Natural killer cell (primary cell): ENCODE data around the gene SLC25A21. TPM values are rescaled to one million over a fixed set of nuclear protein-coding genes. Genes with fewer than 3 reads are reported as not detected.

Experiments
- ATAC-seq, 3 donors: fragments of 150-1000 bp in 2 of 3; fragments of 200-7000 bp in 1 of 3; cut with Tn5 transposase; 1 replicate in 1 of 3; 2 replicates in 2 of 3; pipeline ENCODE4 v1.10.0; 2021; ENCODE audit warnings: mild to moderate bottlenecking in 2 of 3, moderate library complexity in 2 of 3
- DNase-seq, 2 donors: peaks; one replicate each; pipeline versions ENCODE4 v3.0.0 to v3.0.0-alpha.2; 2013 to 2021; ENCODE audit warnings: mixed read lengths in 1 of 2
- H3K27ac ChIP-seq: one replicate; pipeline ENCODE4 v1.5.1; 2013; ENCODE audit warnings: mild to moderate bottlenecking, low read length
- H3K27me3 ChIP-seq: one replicate; pipeline ENCODE4 v1.6.1; 2013; ENCODE audit warnings: low read length; ENCODE audit not compliant: control insufficient read depth, insufficient read depth
- H3K36me3 ChIP-seq: one replicate; pipeline ENCODE4 v1.6.1; 2013; ENCODE audit warnings: low read length; ENCODE audit not compliant: control insufficient read depth, insufficient read depth
- H3K4me1 ChIP-seq: one replicate; pipeline ENCODE4 v1.6.1; 2013; ENCODE audit warnings: low read length; ENCODE audit not compliant: control insufficient read depth, insufficient read depth
- H3K4me3 ChIP-seq: one replicate; pipeline ENCODE4 v1.5.1; 2013; ENCODE audit warnings: low read length
- H3K9me3 ChIP-seq: one replicate; pipeline ENCODE4 v1.6.1; 2013; ENCODE audit warnings: low read length; ENCODE audit not compliant: control insufficient read depth, insufficient read depth
- H3K27ac Mint-ChIP-seq, 2 donors: one replicate each; pipeline ENCODE4 v1.8.0; 2022; ENCODE audit warnings: mild to moderate bottlenecking in 2 of 2, mixed read lengths in 2 of 2, moderate library complexity in 1 of 2
- H3K27me3 Mint-ChIP-seq, 2 donors: one replicate each; pipeline ENCODE4 v1.8.0; 2022; ENCODE audit warnings: low read depth in 2 of 2, mixed read lengths in 2 of 2
- H3K36me3 Mint-ChIP-seq: one replicate; pipeline ENCODE4 v1.8.0; 2022; ENCODE audit warnings: mixed read lengths
- H3K4me1 Mint-ChIP-seq, 2 donors: one replicate each; pipeline ENCODE4 v1.8.0; 2022; ENCODE audit warnings: mixed read lengths in 2 of 2
- H3K4me3 Mint-ChIP-seq: one replicate; pipeline ENCODE4 v1.8.0; 2022; ENCODE audit warnings: mild to moderate bottlenecking, moderate library complexity, mixed read lengths
- H3K9me3 Mint-ChIP-seq, 2 donors: one replicate each; pipeline ENCODE4 v1.8.0; 2022; ENCODE audit warnings: mixed read lengths in 2 of 2
- WGBS: methylation state at CpG from one replicate; pipeline ENCODE4 v1.1.7; 2013; ENCODE audit warnings: missing lambda C conversion rate; ENCODE audit not compliant: insufficient coverage; 5-methylcytosine and 5-hydroxymethylcytosine counted together
- intact Hi-C: fragments of 100-400 bp; cut with micrococcal nuclease; formaldehyde crosslinking; loops from one replicate; pipeline ENCODE4 v1.14.2; 2022
- total RNA-seq, 4 donors: library from RNA; stranded (reverse); fragments of 120-200 nt in 1 of 4; gene quantifications; one replicate each; pipeline versions ENCODE4 v1.2.3 to v1.2.4, GENCODE V29; 2013 to 2022
- TF ChIP-seq, protein P1 (sequence below): fragments of 200-600 bp; IDR thresholded peaks from one replicate; pipeline ENCODE4 v1.8.0; 2022; ENCODE audit warnings: antibody characterized with exemption

Gene SLC25A21
- total RNA-seq, 3 donors from 2014 or later (not counting 1 experiment from before 2014, with no cell fraction given), result not detected

DNA sequence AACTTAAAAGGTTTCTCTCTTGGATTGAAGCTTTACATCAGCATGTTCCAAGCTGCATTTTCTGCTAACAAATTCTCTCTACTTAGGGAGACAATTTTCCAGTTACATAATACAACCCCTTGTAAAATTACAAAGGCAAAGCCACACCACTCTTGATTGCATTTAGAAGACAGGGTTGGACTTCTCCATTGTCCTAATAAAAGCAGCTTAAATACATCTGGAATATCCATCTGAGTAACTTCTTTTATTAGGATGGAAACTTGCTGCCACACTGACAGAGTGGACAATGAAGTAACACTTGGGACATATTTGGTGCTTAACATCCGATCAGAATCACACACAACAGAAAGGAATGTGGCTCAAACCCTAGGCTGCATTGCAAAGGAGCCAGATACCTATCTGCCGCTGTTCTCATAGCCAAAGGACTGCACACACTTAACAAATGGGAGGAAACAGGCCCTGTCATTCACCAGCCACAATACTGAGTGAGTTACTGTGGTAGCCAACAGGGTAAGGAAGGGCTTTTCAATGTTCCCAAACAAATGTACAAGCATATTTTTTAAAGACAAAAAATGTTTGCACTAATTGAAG, 353.5 kb downstream of the SLC25A21 start:
- intact Hi-C loops, result no loop called here

DNA sequence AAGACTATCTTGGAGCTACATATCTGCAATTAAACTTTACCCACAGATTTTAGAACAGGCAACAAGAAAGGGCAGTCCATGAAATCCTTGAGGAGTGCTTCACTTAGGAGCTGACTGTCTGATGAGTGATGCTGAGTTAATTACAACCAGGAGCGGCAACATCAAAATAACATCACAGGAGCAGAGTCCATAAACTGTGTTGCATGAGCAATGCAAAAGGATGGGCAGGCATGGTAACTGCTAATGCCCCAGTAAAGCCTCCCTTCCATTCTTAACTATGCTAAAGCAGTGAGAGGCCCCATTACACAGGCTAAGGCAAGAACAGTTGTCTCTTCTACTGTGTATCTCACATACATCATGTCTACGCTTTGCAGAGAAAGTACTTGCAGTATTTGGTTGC, 354.2 kb downstream of the SLC25A21 start:
- no peak overlapping the region for H3K4me3 Mint-ChIP-seq
- H3K36me3 Mint-ChIP-seq, result no peaks in the 10 kb centered on the region
- DNase-seq (no peak), ATAC-seq (no peak)
- no peak overlapping the region for H3K27ac Mint-ChIP-seq
- Histone ChIP-seq H3K4me3 (no peak overlapping the region), H3K27me3 (no peaks in the 10 kb centered on the region), H3K4me1 (no peaks in the 10 kb centered on the region), H3K36me3 (no peaks in the 10 kb centered on the region), H3K9me3 (no peaks in the 10 kb centered on the region), H3K27ac (no peak overlapping the region)
- TF ChIP-seq, protein P1, sequence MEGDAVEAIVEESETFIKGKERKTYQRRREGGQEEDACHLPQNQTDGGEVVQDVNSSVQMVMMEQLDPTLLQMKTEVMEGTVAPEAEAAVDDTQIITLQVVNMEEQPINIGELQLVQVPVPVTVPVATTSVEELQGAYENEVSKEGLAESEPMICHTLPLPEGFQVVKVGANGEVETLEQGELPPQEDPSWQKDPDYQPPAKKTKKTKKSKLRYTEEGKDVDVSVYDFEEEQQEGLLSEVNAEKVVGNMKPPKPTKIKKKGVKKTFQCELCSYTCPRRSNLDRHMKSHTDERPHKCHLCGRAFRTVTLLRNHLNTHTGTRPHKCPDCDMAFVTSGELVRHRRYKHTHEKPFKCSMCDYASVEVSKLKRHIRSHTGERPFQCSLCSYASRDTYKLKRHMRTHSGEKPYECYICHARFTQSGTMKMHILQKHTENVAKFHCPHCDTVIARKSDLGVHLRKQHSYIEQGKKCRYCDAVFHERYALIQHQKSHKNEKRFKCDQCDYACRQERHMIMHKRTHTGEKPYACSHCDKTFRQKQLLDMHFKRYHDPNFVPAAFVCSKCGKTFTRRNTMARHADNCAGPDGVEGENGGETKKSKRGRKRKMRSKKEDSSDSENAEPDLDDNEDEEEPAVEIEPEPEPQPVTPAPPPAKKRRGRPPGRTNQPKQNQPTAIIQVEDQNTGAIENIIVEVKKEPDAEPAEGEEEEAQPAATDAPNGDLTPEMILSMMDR, result no peak
- H3K27me3 Mint-ChIP-seq, result no peaks in the 10 kb centered on the region
- H3K9me3 Mint-ChIP-seq, result peaks cover 4% of the 10 kb centered on the region in 2 donors
- no peaks in the 10 kb centered on the region for H3K4me1 Mint-ChIP-seq
- intact Hi-C loops, result no loop called here
- WGBS, result 0% methylated on average over 1 of the region's 2 CpGs

More for the DNA sequence above, 353.5 kb downstream of the SLC25A21 start:
- Mint-ChIP-seq H3K9me3 (peaks cover 4% of the 10 kb centered on the region in 2 donors), H3K27ac (no peak overlapping the region), H3K4me1 (no peaks in the 10 kb centered on the region), H3K27me3 (no peaks in the 10 kb centered on the region), H3K4me3 (no peak overlapping the region), H3K36me3 (no peaks in the 10 kb centered on the region)
- ATAC-seq (no peak), DNase-seq (no peak)
- WGBS, result 43% methylated on average over 2 of the region's 2 CpGs
- Histone ChIP-seq H3K27ac (no peak overlapping the region), H3K4me3 (no peak overlapping the region), H3K4me1 (no peaks in the 10 kb centered on the region), H3K9me3 (no peaks in the 10 kb centered on the region), H3K27me3 (no peaks in the 10 kb centered on the region), H3K36me3 (no peaks in the 10 kb centered on the region)
- TF ChIP-seq, protein P1, result no peak

DNA sequence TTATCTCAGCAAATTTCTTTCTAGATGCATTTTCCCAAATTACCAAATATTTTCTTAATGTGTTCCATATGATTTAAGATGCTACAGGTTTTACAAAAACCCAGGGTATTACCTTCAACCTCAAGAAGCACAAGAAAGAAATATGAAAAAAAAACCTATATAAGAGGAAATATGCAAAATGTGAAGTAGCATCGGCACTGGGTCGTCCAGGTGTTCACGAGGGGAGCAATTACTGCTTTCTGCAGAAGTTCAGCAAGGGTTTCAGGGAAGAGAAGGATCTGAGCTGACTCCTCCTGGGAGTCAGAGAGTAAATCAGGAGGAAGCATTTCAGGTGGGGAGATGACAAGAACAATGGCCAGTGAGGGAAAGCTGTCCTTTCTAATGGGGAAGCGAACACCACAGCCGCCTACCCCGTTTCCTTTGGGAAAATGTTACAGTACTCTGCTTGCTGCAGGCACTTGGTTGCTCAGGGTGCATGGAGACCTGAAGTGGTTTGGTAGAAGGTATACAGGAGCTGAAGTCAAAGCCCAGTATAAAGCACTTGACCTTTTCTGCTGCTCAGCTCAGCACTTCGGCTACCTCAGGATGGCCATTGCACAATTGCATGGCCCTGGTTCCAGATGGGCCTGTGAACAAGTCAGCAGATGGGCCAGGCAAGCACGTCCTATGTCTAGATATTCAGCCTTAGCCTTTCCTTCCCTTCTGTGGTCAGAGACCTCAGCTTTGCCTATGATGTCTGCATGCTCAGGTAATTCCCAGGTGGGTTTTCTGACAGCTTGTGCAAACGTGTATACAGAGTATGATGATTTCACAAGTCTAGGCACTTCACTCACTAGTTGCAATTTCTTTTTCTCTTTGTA, 355.1 kb downstream of the SLC25A21 start:
- Histone ChIP-seq H3K27me3 (no peaks in the 10 kb centered on the region), H3K9me3 (no peaks in the 10 kb centered on the region), H3K4me3 (no peak overlapping the region), H3K27ac (no peak overlapping the region), H3K4me1 (no peaks in the 10 kb centered on the region), H3K36me3 (no peaks in the 10 kb centered on the region)
- Mint-ChIP-seq H3K4me3 (no peak overlapping the region), H3K36me3 (no peaks in the 10 kb centered on the region), H3K4me1 (no peaks in the 10 kb centered on the region), H3K9me3 (peaks cover 4% of the 10 kb centered on the region in 2 donors), H3K27ac (no peak overlapping the region), H3K27me3 (no peaks in the 10 kb centered on the region)
- intact Hi-C loops, result no loop called here
- no peak for DNase-seq
- TF ChIP-seq, protein P1, result no peak
- 91% methylated on average over 8 of the region's 9 CpGs for WGBS
- ATAC-seq, result no peak
